ENCODE results near the gene CADM2.
"Not testable (repeated sequence)": the region's sequence is repeated elsewhere in the genome, so short reads cannot be mapped to it uniquely, and the experiment has no call there.

DNA sequence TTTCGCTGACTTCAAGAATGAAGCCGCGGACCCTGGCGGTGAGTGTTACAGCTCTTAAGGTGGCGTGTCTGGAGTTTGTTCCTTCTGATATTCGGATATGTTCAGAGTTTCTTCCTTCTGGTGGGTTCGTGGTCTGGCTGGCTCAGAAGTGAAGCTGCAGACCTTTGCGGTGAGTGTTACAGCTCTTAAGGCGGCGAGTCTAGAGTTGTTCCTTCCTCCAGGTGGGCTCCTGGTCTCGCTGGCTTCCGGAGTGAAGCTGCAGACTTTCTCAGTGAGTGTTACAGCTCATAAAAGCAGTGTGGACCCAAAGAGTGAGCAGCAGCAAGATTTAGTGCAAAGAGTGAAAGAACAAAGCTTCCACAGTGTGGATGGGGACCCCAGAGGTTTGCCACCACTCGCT, 174.1 kb downstream of the CADM2 start:
- TF ChIP-seq, protein P1, sequence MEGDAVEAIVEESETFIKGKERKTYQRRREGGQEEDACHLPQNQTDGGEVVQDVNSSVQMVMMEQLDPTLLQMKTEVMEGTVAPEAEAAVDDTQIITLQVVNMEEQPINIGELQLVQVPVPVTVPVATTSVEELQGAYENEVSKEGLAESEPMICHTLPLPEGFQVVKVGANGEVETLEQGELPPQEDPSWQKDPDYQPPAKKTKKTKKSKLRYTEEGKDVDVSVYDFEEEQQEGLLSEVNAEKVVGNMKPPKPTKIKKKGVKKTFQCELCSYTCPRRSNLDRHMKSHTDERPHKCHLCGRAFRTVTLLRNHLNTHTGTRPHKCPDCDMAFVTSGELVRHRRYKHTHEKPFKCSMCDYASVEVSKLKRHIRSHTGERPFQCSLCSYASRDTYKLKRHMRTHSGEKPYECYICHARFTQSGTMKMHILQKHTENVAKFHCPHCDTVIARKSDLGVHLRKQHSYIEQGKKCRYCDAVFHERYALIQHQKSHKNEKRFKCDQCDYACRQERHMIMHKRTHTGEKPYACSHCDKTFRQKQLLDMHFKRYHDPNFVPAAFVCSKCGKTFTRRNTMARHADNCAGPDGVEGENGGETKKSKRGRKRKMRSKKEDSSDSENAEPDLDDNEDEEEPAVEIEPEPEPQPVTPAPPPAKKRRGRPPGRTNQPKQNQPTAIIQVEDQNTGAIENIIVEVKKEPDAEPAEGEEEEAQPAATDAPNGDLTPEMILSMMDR (IDR thresholded peaks at IDR 0.05): not testable (repeated sequence)
- TF ChIP-seq POLR2A, POLR2AphosphoS5, EP300 (IDR thresholded peaks at IDR 0.05): not testable (repeated sequence)

All from upper lobe of left lung (tissue), 4 donors.